Measurements from ENCODE around the gene CCIN. TPM values are rescaled to one million over a fixed set of nuclear protein-coding genes. Genes with fewer than 3 reads are reported as not detected.

CCIN gene
- total and polyA plus RNA-seq, 2 of the 13 experiments (the other 11 are each of a cell fraction or from before 2014, with no cell fraction given): not detected

DNA sequence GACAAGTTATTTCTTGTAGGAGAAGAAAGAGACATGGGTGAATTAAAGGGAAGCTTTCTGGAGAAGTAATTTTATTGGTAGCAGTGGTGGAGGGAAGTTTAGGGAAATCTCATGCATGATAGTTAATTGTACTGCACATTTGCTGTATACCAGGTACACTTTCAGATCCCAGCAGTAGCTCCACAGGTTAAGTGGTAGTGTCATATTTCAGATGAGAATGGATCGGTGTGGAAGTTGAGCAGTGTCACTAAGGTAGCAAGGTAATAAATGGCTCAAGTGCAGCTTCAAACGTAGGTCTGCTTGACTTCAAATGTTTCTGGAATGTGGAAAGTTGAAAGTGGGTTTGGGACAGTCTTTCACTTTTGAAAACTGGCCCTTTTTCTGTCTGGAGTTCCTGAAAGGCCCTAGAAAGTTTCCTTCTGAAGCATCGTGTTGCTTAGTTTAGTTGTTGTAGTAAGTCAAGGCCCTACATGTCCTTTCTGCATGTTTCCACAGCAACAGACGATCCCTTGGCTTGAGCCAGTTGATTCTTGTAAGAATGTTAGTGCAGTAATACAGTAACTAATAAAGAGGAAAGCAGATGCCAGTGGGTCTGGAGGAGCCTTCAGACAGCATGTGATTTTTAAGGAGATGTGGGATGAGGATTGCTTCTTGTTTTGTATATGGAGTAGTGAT is 25.3 kb downstream of the CCIN start:
- WGBS (ENCODE audit: low lambda C conversion rate): 91% methylated on average over 4 of the region's 4 CpGs
- H3K36me3 ChIP-seq (replicated peaks in 1 of 2; ENCODE audit: control insufficient read depth in 1 of 2, insufficient read depth in 2 of 2, low read length in 2 of 2): peaks cover 4 to 14% of the 10 kb centered on the region in 2 experiments; a peak in 3 of 5 replicates
- peaks cover 40% of the 10 kb centered on the region for H3K79me2 ChIP-seq (ENCODE audit: insufficient read depth, low read length)
- peaks cover 36% of the 10 kb centered on the region for H3K4me1 ChIP-seq (ENCODE audit: insufficient read depth, low read length)
- no peaks in the 10 kb centered on the region; a peak in 1 of 5 replicates for H3K27me3 ChIP-seq (ENCODE audit: control insufficient read depth in 1 of 2, insufficient read depth in 2 of 2, low read length in 2 of 2)
- BruUV-seq (replicated peaks): no TSS peak
- CTCF ChIA-PET (ENCODE audit: low intra/inter-chr PET ratio, low total read pairs): no interaction called here
- DNase-seq (ENCODE audit: low spot score): no peak
- H2AFZ ChIP-seq (ENCODE audit: low read length): no peak overlapping the region
- no peak for ATAC-seq
- no peak overlapping the region for H3K4me3 ChIP-seq (replicated peaks in 1 of 3; ENCODE audit: insufficient read depth in 1 of 3, low read depth in 2 of 3, low read length in 3 of 3)
- H3K9me3 ChIP-seq (ENCODE audit: low read length): no peaks in the 10 kb centered on the region
- no peak overlapping the region for H3K27ac ChIP-seq (ENCODE audit: extremely low read length, insufficient read depth, low read length)
- intact Hi-C loops (cut with micrococcal nuclease; ENCODE audit: unreplicated experiment) (no loop called here), in situ Hi-C loops (cut with HindIII; ENCODE audit: extremely low pct_ligation_motif_present, low pct_unique_long_range_greater_than_20kb) (no loop called here)
- H3K4me2 ChIP-seq (ENCODE audit: low read depth, low read length): no peak overlapping the region; the same call in 1 of the 2 replicates
- POLR2A ChIA-PET: interaction anchor here (5.3 kb wide), 1 partner anchor 12 kb away, joined by 62 read pairs; no protein-coding TSS in a partner anchor
- TF ChIP-seq, protein P1, sequence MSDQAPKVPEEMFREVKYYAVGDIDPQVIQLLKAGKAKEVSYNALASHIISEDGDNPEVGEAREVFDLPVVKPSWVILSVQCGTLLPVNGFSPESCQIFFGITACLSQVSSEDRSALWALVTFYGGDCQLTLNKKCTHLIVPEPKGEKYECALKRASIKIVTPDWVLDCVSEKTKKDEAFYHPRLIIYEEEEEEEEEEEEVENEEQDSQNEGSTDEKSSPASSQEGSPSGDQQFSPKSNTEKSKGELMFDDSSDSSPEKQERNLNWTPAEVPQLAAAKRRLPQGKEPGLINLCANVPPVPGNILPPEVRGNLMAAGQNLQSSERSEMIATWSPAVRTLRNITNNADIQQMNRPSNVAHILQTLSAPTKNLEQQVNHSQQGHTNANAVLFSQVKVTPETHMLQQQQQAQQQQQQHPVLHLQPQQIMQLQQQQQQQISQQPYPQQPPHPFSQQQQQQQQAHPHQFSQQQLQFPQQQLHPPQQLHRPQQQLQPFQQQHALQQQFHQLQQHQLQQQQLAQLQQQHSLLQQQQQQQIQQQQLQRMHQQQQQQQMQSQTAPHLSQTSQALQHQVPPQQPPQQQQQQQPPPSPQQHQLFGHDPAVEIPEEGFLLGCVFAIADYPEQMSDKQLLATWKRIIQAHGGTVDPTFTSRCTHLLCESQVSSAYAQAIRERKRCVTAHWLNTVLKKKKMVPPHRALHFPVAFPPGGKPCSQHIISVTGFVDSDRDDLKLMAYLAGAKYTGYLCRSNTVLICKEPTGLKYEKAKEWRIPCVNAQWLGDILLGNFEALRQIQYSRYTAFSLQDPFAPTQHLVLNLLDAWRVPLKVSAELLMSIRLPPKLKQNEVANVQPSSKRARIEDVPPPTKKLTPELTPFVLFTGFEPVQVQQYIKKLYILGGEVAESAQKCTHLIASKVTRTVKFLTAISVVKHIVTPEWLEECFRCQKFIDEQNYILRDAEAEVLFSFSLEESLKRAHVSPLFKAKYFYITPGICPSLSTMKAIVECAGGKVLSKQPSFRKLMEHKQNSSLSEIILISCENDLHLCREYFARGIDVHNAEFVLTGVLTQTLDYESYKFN (CRISPR knock-in tag; conservative IDR thresholded peaks at IDR 0.05): no peak
- TF ChIP-seq, protein P2, sequence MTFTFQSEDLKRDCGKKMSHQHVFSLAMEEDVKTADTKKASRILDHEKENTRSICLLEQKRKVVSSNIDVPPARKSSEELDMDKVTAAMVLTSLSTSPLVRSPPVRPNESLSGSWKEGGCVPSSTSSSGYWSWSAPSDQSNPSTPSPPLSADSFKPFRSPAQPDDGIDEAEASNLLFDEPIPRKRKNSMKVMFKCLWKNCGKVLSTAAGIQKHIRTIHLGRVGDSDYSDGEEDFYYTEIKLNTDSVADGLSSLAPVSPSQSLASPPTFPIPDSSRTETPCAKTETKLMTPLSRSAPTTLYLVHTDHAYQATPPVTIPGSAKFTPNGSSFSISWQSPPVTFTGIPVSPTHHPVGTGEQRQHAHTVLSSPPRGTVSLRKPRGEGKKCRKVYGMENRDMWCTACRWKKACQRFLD (CRISPR knock-in tag; IDR thresholded peaks at IDR 0.05; ENCODE audit: borderline replicate concordance): no peak
- no peak for TF ChIP-seq RFXANK (CRISPR knock-in tag; IDR thresholded peaks at IDR 0.05)
- TF ChIP-seq, protein P3, sequence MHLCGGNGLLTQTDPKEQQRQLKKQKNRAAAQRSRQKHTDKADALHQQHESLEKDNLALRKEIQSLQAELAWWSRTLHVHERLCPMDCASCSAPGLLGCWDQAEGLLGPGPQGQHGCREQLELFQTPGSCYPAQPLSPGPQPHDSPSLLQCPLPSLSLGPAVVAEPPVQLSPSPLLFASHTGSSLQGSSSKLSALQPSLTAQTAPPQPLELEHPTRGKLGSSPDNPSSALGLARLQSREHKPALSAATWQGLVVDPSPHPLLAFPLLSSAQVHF (CRISPR knock-in tag; IDR thresholded peaks at IDR 0.05): no peak
- TF ChIP-seq, protein P4, sequence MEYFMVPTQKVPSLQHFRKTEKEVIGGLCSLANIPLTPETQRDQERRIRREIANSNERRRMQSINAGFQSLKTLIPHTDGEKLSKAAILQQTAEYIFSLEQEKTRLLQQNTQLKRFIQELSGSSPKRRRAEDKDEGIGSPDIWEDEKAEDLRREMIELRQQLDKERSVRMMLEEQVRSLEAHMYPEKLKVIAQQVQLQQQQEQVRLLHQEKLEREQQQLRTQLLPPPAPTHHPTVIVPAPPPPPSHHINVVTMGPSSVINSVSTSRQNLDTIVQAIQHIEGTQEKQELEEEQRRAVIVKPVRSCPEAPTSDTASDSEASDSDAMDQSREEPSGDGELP (IDR thresholded peaks at IDR 0.05; ENCODE audit: borderline replicate concordance, low read depth): no peak
- no peak for FAIRE-seq
- no peak overlapping the region for H3K9ac ChIP-seq (ENCODE audit: insufficient read depth, low read depth, low read length)
- peaks cover 14% of the 10 kb centered on the region for H4K20me1 ChIP-seq (ENCODE audit: insufficient read depth, low read length)

Data from HepG2 (cell line).